H1 (cell line): Measurements from ENCODE around the gene MIPEP. TPM values are rescaled to one million over a fixed set of nuclear protein-coding genes. Genes with fewer than 3 reads are reported as not detected.
"Not testable (repeated sequence)": the region's sequence is repeated elsewhere in the genome, so short reads cannot be mapped to it uniquely, and the experiment has no call there.

ENCODE experiments used
- CTCF ChIA-PET: fragments of 300-600 bp; sonication (Branson Sonifier 250); formaldehyde crosslinking; loops from one replicate; lab custom pipeline; 2021; ENCODE audit not compliant: partially characterized antibody; lab: Charles Lee
- POLR2A ChIA-PET: fragments of 300-600 bp; sonication (Branson Sonifier 250); formaldehyde crosslinking; loops from one replicate; lab custom pipeline; 2021; ENCODE audit warnings: inconsistent platforms; ENCODE audit not compliant: partially characterized antibody; lab: Charles Lee
- DNase-seq, 2 experiments: peaks; one replicate each; pipeline versions ENCODE4 v3.0.0 to v3.0.0-alpha.2; 2010 to 2022; ENCODE audit warnings: low spot score in 2 of 2, low read depth in 1 of 2, mixed read lengths in 1 of 2
- FAIRE-seq: peaks from 2 replicates; lab custom pipeline; 2011; peaks lifted over from hg19 to GRCh38; lab: Jason Lieb, UNC
- H2AFZ ChIP-seq: 2 replicates; pipeline ENCODE4 v1.8.1; 2012; ENCODE audit warnings: low read length, inconsistent platforms
- H2AK5ac ChIP-seq: 2 replicates; pipeline ENCODE4 v1.6.1; 2013; ENCODE audit warnings: low read depth, low read length
- H2BK120ac ChIP-seq: replicated peaks from 2 replicates; pipeline ENCODE3; 2013; ENCODE audit warnings: low read depth, low read length, inconsistent platforms
- H2BK12ac ChIP-seq: 2 replicates; pipeline ENCODE4 v1.6.1; 2013; ENCODE audit warnings: low read depth, low read length
- H2BK15ac ChIP-seq: 2 replicates; pipeline ENCODE4 v1.6.1; 2013; ENCODE audit warnings: low read length
- H2BK20ac ChIP-seq: 2 replicates; pipeline ENCODE4 v1.6.1; 2013; ENCODE audit warnings: low read length
- H2BK5ac ChIP-seq: 2 replicates; pipeline ENCODE4 v1.6.1; 2013; ENCODE audit warnings: low read depth, low read length
- H3K14ac ChIP-seq: 2 replicates; pipeline ENCODE4 v1.6.1; 2013; ENCODE audit warnings: inconsistent platforms; ENCODE audit not compliant: insufficient read length
- H3K18ac ChIP-seq: 2 replicates; pipeline ENCODE4 v1.6.1; 2013; ENCODE audit warnings: low read length; ENCODE audit errors: extremely low read depth
- H3K23ac ChIP-seq: 2 replicates; pipeline ENCODE4 v1.6.1; 2013; ENCODE audit warnings: inconsistent platforms; ENCODE audit not compliant: insufficient read length
- H3K23me2 ChIP-seq: 2 replicates; pipeline ENCODE4 v1.6.1; 2013; ENCODE audit warnings: low read depth, low read length
- H3K27ac ChIP-seq: 2 replicates; pipeline ENCODE4 v1.6.1; 2011; ENCODE audit warnings: low read depth, low read length, inconsistent platforms
- H3K27me3 ChIP-seq, 4 experiments: replicated peaks in 1 of 4; 1 replicate in 1 of 4; 2 replicates in 3 of 4; pipeline versions ENCODE4 v1.6.1 to v1.8.1; 2011 to 2013; ENCODE audit warnings: low read length in 3 of 4, mild to moderate bottlenecking in 3 of 4, inconsistent platforms in 2 of 4, mixed read lengths in 2 of 4, moderate library complexity in 1 of 4; ENCODE audit not compliant: control insufficient read depth in 3 of 4, insufficient read depth in 3 of 4; ENCODE audit errors: extremely low read depth in 1 of 4
- H3K36me3 ChIP-seq, 4 experiments: 2 replicates each; pipeline versions ENCODE4 v1.6.1 to v1.8.1; 2011 to 2013; ENCODE audit warnings: mild to moderate bottlenecking in 4 of 4, low read length in 3 of 4, moderate library complexity in 2 of 4, control low read depth in 1 of 4, inconsistent platforms in 1 of 4; ENCODE audit not compliant: insufficient read depth in 4 of 4, control insufficient read depth in 2 of 4
- H3K4ac ChIP-seq: replicated peaks from 2 replicates; pipeline ENCODE3; 2013; ENCODE audit warnings: low read length, low read depth, mixed read lengths, inconsistent platforms; ENCODE audit not compliant: insufficient read length
- H3K4me1 ChIP-seq, 4 experiments: replicated peaks in 1 of 4; 1 replicate in 1 of 4; 2 replicates in 3 of 4; pipeline versions ENCODE4 v1.6.1 to v1.8.1; 2011 to 2013; ENCODE audit warnings: low read length in 3 of 4, inconsistent platforms in 2 of 4, mixed read lengths in 1 of 4; ENCODE audit not compliant: insufficient read depth in 4 of 4, control insufficient read depth in 3 of 4
- H3K4me2 ChIP-seq, 2 experiments: 2 replicates each; pipeline versions ENCODE4 v1.6.1 to v1.8.1; 2011 to 2013; ENCODE audit warnings: low read depth in 2 of 2, low read length in 2 of 2, control low read depth in 1 of 2, inconsistent platforms in 1 of 2, mild to moderate bottlenecking in 1 of 2; ENCODE audit not compliant: insufficient read depth in 1 of 2
- H3K4me3 ChIP-seq, 4 experiments: fragments of 200-600, 300-600 bp in 1 of 4; sonication (generic), shearing (Covaris generic), sonication (Bioruptor Twin) in 1 of 4; 2 replicates each; pipeline versions ENCODE4 v1.5.1 to v1.8.1; 2011 to 2016; ENCODE audit warnings: low read length in 4 of 4, low read depth in 3 of 4, control low read depth in 2 of 4, inconsistent platforms in 2 of 4, mild to moderate bottlenecking in 2 of 4, mixed read lengths in 1 of 4, moderate library complexity in 1 of 4; ENCODE audit not compliant: insufficient read depth in 2 of 4; ENCODE audit errors: extremely low read depth in 1 of 4
- H3K56ac ChIP-seq: replicated peaks from 2 replicates; pipeline ENCODE3; 2013; ENCODE audit warnings: low read depth, mild to moderate bottlenecking, mixed read lengths, low read length, inconsistent platforms; ENCODE audit not compliant: insufficient read length
- H3K79me1 ChIP-seq: 2 replicates; pipeline ENCODE4 v1.6.1; 2013; ENCODE audit warnings: low read depth, low read length, control low read depth
- H3K79me2 ChIP-seq, 2 experiments: 2 replicates each; pipeline versions ENCODE4 v1.6.1 to v1.8.1; 2012 to 2013; ENCODE audit warnings: low read length in 2 of 2, mild to moderate bottlenecking in 2 of 2, inconsistent platforms in 1 of 2; ENCODE audit not compliant: insufficient read depth in 2 of 2, control insufficient read depth in 1 of 2
- H3K9ac ChIP-seq, 4 experiments: replicated peaks in 1 of 4; 1 replicate in 1 of 4; 2 replicates in 3 of 4; pipeline versions ENCODE4 v1.6.1 to v1.8.1; 2011 to 2013; ENCODE audit warnings: low read depth in 3 of 4, low read length in 3 of 4, control low read depth in 2 of 4, mild to moderate bottlenecking in 2 of 4, moderate library complexity in 2 of 4, inconsistent platforms in 1 of 4; ENCODE audit errors: extremely low read depth in 1 of 4
- H3K9me3 ChIP-seq, 2 experiments: 2 replicates each; pipeline versions ENCODE4 v1.6.1 to v1.8.1; 2012 to 2013; ENCODE audit warnings: mild to moderate bottlenecking in 2 of 2, moderate library complexity in 2 of 2, control low read depth in 1 of 2, inconsistent platforms in 1 of 2, low read depth in 1 of 2, low read length in 1 of 2, mixed read lengths in 1 of 2; ENCODE audit not compliant: insufficient read depth in 2 of 2
- H4K20me1 ChIP-seq, 2 experiments: replicated peaks in 1 of 2; 2 replicates each; pipeline versions ENCODE3 to v1.8.1; 2011 to 2013; ENCODE audit warnings: inconsistent platforms in 2 of 2, low read length in 2 of 2, mild to moderate bottlenecking in 1 of 2; ENCODE audit not compliant: insufficient read depth in 2 of 2, control insufficient read depth in 1 of 2
- H4K5ac ChIP-seq: 2 replicates; pipeline ENCODE4 v1.6.1; 2013; ENCODE audit warnings: low read length, low read depth, mixed read lengths, inconsistent platforms; ENCODE audit not compliant: insufficient read length
- H4K8ac ChIP-seq: 2 replicates; pipeline ENCODE4 v1.8.0; 2013; ENCODE audit warnings: mild to moderate bottlenecking, moderate library complexity, low read length, inconsistent platforms; ENCODE audit not compliant: insufficient read depth; ENCODE audit errors: extremely low read depth
- H4K91ac ChIP-seq: replicated peaks from 2 replicates; pipeline ENCODE3; 2013; ENCODE audit warnings: low read length, mixed read lengths, inconsistent platforms; ENCODE audit not compliant: insufficient read length
- WGBS, 2 experiments: shearing (Covaris generic) in 1 of 2; methylation state at CpG; one replicate each; pipeline versions ENCODE4 v1.1.6 to v1.1.7; 2013 to 2015; ENCODE audit warnings: low lambda C conversion rate in 2 of 2, mixed read lengths in 2 of 2, inconsistent platforms in 1 of 2, low coverage in 1 of 2, missing lambda C conversion rate in 1 of 2; ENCODE audit not compliant: insufficient replicate concordance in 2 of 2, insufficient coverage in 1 of 2, insufficient read length in 1 of 2; ENCODE audit errors: extremely low coverage in 1 of 2, missing lambda C conversion rate in 1 of 2; 5-methylcytosine and 5-hydroxymethylcytosine counted together
- polyA plus RNA-seq, 7 experiments: library from polyadenylated mRNA; depleted of rRNA in 3 of 7; stranded (reverse) in 5 of 7; unstranded in 2 of 7; fragments of >200 nt in 5 of 7; fragments of 200-250 nt in 2 of 7; gene quantifications; 1 replicate in 5 of 7; 2 replicates in 1 of 7; 4 replicates in 1 of 7; pipeline versions ENCODE4 v1.2.1 to v1.2.3, GENCODE V29; 2011 to 2013; ENCODE audit warnings: missing spikeins in 2 of 7, mixed read lengths in 2 of 7
- total RNA-seq: library from RNA; stranded (reverse); fragmentation: NEBNext Ultra II Directional; extraction: Animal tissue kit (Norgen Biotek cat#: 25700); gene quantifications from 2 replicates; pipeline ENCODE4 v1.2.1, GENCODE V29; 2021

The MIPEP gene
- total and polyA plus RNA-seq, 2 of the 8 experiments (the other 6 are each of a cell fraction or from before 2014, with no cell fraction given) = 24.0 to 24.2 TPM

GRCh38 chr13:23894746-23895145, 5.5 kb upstream of the MIPEP start:
- 78% methylated on average over 11 of the region's 12 CpGs; no CpG with 5 or more reads in 1 of the 2 experiments for WGBS, 2 experiments
- POLR2A ChIA-PET, H3K23ac ChIP-seq: not testable (repeated sequence)

GRCh38 chr13:23893791-23894190, 4.6 kb upstream of the MIPEP start:
- H3K27me3 ChIP-seq, H3K14ac ChIP-seq, H2BK120ac ChIP-seq, H3K23me2 ChIP-seq, H2AK5ac ChIP-seq, H3K79me2 ChIP-seq, FAIRE-seq, H2BK15ac ChIP-seq, DNase-seq, H4K20me1 ChIP-seq, H4K91ac ChIP-seq, H3K4me2 ChIP-seq, H3K9me3 ChIP-seq, H2AFZ ChIP-seq, H3K27ac ChIP-seq, H3K4me1 ChIP-seq, POLR2A ChIA-PET, H3K4ac ChIP-seq, H3K56ac ChIP-seq, H3K9ac ChIP-seq, H2BK20ac ChIP-seq, H3K23ac ChIP-seq, H2BK5ac ChIP-seq, H2BK12ac ChIP-seq, H3K79me1 ChIP-seq, H4K5ac ChIP-seq, H3K18ac ChIP-seq, H3K36me3 ChIP-seq, H3K4me3 ChIP-seq, H4K8ac ChIP-seq, CTCF ChIA-PET: not testable (repeated sequence)
- WGBS, 2 experiments = 80% methylated on average over 1 of the region's 4 CpGs; no CpG with 5 or more reads in 1 of the 2 experiments

More at GRCh38 chr13:23894746-23895145, 5.5 kb upstream of the MIPEP start:
- H2AFZ ChIP-seq, H3K4me1 ChIP-seq, H3K79me1 ChIP-seq, H2BK12ac ChIP-seq, H3K4me3 ChIP-seq, H3K27ac ChIP-seq, H3K79me2 ChIP-seq, H3K36me3 ChIP-seq, H3K56ac ChIP-seq, H2BK15ac ChIP-seq, H3K4me2 ChIP-seq, H4K8ac ChIP-seq, H3K9me3 ChIP-seq, DNase-seq, H2BK120ac ChIP-seq, CTCF ChIA-PET, H4K5ac ChIP-seq, H4K20me1 ChIP-seq, H2BK5ac ChIP-seq, H3K4ac ChIP-seq, H3K14ac ChIP-seq, FAIRE-seq, H3K9ac ChIP-seq, H3K18ac ChIP-seq, H2BK20ac ChIP-seq, H4K91ac ChIP-seq, H2AK5ac ChIP-seq, H3K27me3 ChIP-seq, H3K23me2 ChIP-seq: not testable (repeated sequence)
